Omental fat pad (tissue), 4 donors: ENCODE results near the gene TFEB. TPM values are rescaled to one million over a fixed set of nuclear protein-coding genes. Genes with fewer than 3 reads are reported as not detected.

Experiments used
- ATAC-seq: fragments of 150-250 bp; one replicate; pipeline ENCODE4 v1.9.1; 2016; ENCODE audit warnings: mild to moderate bottlenecking, moderate library complexity; ENCODE audit not compliant: low FRiP score
- DNase-seq: peaks from one replicate; pipeline ENCODE4 v3.0.0-alpha.2; 2019; ENCODE audit warnings: low spot score
- CTCF ChIP-seq, 3 donors: fragments of 450-650 bp; IDR thresholded peaks; one replicate each; pipeline ENCODE4 v1.5.1; 2016 to 2017; ENCODE audit warnings: antibody characterized with exemption in 3 of 3, mild to moderate bottlenecking in 3 of 3, moderate library complexity in 2 of 3
- total RNA-seq, 4 donors: library from RNA; depleted of rRNA; stranded (reverse); fragments of >200 nt; gene quantifications; one replicate each; pipeline ENCODE4 v1.1.0, GENCODE V29; 2016

The TFEB gene
- total RNA-seq, 4 donors from 2014 or later = 7.1 to 24.4 (median 14.5) TPM

GRCh38 chr6:41653691-41654090, 81.7 kb downstream of the TFEB start:
- DNase-seq (no peak), ATAC-seq (no peak)
- TF ChIP-seq CTCF (IDR thresholded peaks at IDR 0.05) = no peak

- DNase-seq (no peak), ATAC-seq (no peak)
- no peak for TF ChIP-seq CTCF (IDR thresholded peaks at IDR 0.05)
These were observed 82.3 kb downstream of the TFEB start for GRCh38 chr6:41652866-41653652.

- TF ChIP-seq CTCF (IDR thresholded peaks at IDR 0.05) = no peak
- DNase-seq (no peak), ATAC-seq (no peak)
These were observed 83.3 kb downstream of the TFEB start for GRCh38 chr6:41651962-41652657.

GRCh38 chr6:41651246-41651961, 84.0 kb downstream of the TFEB start:
- ATAC-seq (no peak), DNase-seq (no peak)
- TF ChIP-seq CTCF (IDR thresholded peaks at IDR 0.05) = no peak

GRCh38 chr6:41650120-41650519, 85.3 kb downstream of the TFEB start:
- TF ChIP-seq CTCF (IDR thresholded peaks at IDR 0.05) = no peak
- ATAC-seq (no peak), DNase-seq (no peak)

GRCh38 chr6:41649596-41649995, 85.8 kb downstream of the TFEB start:
- DNase-seq (no peak), ATAC-seq (no peak)
- TF ChIP-seq CTCF (IDR thresholded peaks at IDR 0.05) = no peak
